Measurements from ENCODE around the gene GPATCH2L.

GPATCH2L gene

GRCh38 chr14:76175942-76176341, 24.2 kb downstream of the GPATCH2L start:
- TF ChIP-seq, protein P1, sequence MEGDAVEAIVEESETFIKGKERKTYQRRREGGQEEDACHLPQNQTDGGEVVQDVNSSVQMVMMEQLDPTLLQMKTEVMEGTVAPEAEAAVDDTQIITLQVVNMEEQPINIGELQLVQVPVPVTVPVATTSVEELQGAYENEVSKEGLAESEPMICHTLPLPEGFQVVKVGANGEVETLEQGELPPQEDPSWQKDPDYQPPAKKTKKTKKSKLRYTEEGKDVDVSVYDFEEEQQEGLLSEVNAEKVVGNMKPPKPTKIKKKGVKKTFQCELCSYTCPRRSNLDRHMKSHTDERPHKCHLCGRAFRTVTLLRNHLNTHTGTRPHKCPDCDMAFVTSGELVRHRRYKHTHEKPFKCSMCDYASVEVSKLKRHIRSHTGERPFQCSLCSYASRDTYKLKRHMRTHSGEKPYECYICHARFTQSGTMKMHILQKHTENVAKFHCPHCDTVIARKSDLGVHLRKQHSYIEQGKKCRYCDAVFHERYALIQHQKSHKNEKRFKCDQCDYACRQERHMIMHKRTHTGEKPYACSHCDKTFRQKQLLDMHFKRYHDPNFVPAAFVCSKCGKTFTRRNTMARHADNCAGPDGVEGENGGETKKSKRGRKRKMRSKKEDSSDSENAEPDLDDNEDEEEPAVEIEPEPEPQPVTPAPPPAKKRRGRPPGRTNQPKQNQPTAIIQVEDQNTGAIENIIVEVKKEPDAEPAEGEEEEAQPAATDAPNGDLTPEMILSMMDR (conservative IDR thresholded peaks at IDR 0.05; ENCODE audit: low read depth, low read length), result no peak
- no peak overlapping the region for H3K4me3 ChIP-seq (ENCODE audit: low read length)

DNA sequence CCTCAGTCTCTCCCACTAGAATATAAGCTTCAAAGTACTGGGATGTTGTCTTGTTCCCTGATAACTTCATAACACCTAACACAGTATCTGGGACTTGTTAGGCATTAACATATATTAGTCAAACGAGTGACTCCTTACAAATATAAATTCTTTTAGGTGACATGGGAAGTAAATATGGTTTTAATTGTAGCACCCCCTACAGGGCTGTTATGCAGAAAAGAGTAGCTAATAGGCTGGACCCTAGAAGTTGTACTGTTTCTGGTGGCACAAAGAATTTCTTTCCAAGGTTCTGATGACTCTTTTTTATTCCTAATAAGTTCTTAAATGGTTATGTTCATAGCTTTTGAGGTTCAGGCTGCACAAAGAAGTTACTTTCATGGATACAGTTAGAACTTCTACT, 29.8 kb downstream of the GPATCH2L start:
- TF ChIP-seq, protein P1 (conservative IDR thresholded peaks at IDR 0.05; ENCODE audit: low read depth, low read length), result peak; percentile 44
- no peak for DNase-seq (ENCODE audit: low read depth)
- H3K4me3 ChIP-seq (ENCODE audit: low read length), result no peak overlapping the region

More at GRCh38 chr14:76175942-76176341, 24.2 kb downstream of the GPATCH2L start:
- DNase-seq (ENCODE audit: low read depth), result no peak

DNA sequence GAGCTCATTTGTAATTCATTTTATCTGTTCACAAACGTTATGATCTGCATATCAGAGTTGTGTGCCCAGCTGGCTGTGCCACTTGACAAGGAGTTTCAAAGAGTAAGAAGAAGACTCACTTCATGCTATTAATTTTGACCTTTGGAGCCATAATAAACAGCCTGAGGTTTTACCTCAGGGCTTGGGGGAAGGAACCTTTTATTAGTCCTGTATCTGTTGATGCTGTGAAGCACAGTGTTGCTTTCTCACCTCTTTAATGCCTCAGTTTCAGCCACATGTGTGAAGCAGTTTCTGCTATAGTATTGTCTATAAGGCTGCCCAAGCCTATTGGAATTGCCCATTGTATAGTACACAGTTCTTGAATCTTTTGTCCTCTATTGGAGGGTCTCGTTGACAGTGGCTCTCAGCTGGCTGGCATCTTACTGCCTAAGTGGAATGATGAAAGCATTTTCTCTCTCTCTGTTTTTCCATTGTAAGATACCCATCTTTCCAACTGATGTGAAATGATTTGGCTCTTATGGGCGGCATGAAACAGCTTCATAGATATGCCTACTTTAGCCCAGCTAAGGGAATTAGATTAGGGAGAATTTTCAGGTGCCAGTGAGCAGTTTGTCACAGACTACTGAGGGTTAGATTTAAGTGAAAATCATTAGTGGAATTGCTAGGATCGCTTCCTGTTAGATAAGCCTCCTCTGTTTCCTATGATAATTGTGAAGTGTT, 34.7 kb downstream of the GPATCH2L start:
- no peak for DNase-seq (ENCODE audit: low read depth)
- no peak overlapping the region for H3K4me3 ChIP-seq (ENCODE audit: low read length)
- TF ChIP-seq, protein P1 (conservative IDR thresholded peaks at IDR 0.05; ENCODE audit: low read depth, low read length), result no peak

- DNase-seq (ENCODE audit: low read depth), result no peak
- H3K4me3 ChIP-seq (ENCODE audit: low read length), result no peak overlapping the region
- TF ChIP-seq, protein P1 (conservative IDR thresholded peaks at IDR 0.05; ENCODE audit: low read depth, low read length), result no peak
Measured at GRCh38 chr14:76191297-76191696, 39.6 kb downstream of the GPATCH2L start.

- DNase-seq (ENCODE audit: low read depth), result no peak
- TF ChIP-seq, protein P1 (conservative IDR thresholded peaks at IDR 0.05; ENCODE audit: low read depth, low read length), result no peak
- no peak overlapping the region for H3K4me3 ChIP-seq (ENCODE audit: low read length)
Measured at GRCh38 chr14:76193696-76194095, 42.0 kb downstream of the GPATCH2L start.

- TF ChIP-seq, protein P1 (conservative IDR thresholded peaks at IDR 0.05; ENCODE audit: low read depth, low read length), result no peak
- DNase-seq (ENCODE audit: low read depth), result no peak
Measured at GRCh38 chr14:76194327-76194726, 42.6 kb downstream of the GPATCH2L start.

GRCh38 chr14:76195003-76195402, 43.3 kb downstream of the GPATCH2L start:
- TF ChIP-seq, protein P1 (conservative IDR thresholded peaks at IDR 0.05; ENCODE audit: low read depth, low read length), result no peak
- DNase-seq (ENCODE audit: low read depth), result no peak
- H3K4me3 ChIP-seq (ENCODE audit: low read length), result no peak overlapping the region

More at GRCh38 chr14:76194327-76194726, 42.6 kb downstream of the GPATCH2L start:
- no peak overlapping the region for H3K4me3 ChIP-seq (ENCODE audit: low read length)

All from retinal pigment epithelial cell (primary cell).